Measurements from ENCODE around the gene RAB11FIP3.
"Not testable (repeated sequence)": the region's sequence is repeated elsewhere in the genome, so short reads cannot be mapped to it uniquely, and the experiment has no call there.

RAB11FIP3 gene

DNA sequence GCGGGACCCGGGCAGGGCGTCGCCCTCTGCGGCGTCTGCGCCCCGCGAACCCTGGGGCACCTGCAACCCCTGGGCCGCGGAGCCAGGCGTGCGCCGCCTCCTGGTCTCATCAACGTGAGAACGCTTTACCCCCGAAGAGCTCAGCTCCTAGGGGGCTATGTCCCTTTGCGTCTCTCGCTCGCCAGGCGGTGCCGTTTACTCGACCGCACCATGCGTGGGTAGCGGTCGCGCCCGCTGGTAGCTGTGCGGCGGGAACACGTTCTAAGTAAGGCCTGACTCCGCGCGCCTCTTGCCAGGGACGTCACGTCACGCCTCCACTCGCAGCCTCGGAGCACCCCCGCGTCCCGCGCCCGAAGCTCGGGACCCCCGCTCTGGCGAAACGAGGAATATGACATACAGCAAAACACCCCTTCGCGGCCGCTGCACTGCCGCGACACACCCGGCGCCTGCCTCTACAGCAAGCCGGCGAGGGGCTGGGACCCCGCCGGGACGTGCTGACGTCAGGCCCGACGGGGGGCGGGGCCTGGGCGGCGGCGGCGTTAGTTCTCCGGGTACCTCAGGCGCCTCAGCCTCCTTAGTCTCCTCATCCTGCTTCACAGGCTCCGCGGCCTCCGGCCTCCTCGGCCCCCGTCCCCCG is at the start of gene RAB11FIP3:
Gene RAB11FIP3 (plus strand): TSS at position 568 of the 637 bp plus-strand sequence. CDS start 358 bp downstream, outside the sequence.
- peak within 1 kb of the TSS; percentile 93 for H3K4me3 Mint-ChIP-seq
- peaks cover 19% of the 10 kb centered on the region for H3K4me1 Mint-ChIP-seq
- H3K9me3 Mint-ChIP-seq: no peaks in the 10 kb centered on the region
- DNase-seq (ENCODE audit: low spot score in 2 of 2): peak; percentile 78 to 91
- H3K27me3 Mint-ChIP-seq: peaks cover 4% of the 10 kb centered on the region
- H3K27ac Mint-ChIP-seq: peak within 1 kb of the TSS; percentile 81
- ATAC-seq (ENCODE audit: low read depth): peak; percentile 85
- no peaks in the 10 kb centered on the region for H3K36me3 Mint-ChIP-seq

GRCh38 chr16:375927-376816 is 49.3 kb upstream of the RAB11FIP3 start:
- H3K4me3 Mint-ChIP-seq: no peak overlapping the region
- DNase-seq (ENCODE audit: low spot score in 2 of 2) (no peak), ATAC-seq (ENCODE audit: low read depth) (no peak)
- H3K9me3 Mint-ChIP-seq: no peaks in the 10 kb centered on the region
- H3K36me3 Mint-ChIP-seq: peaks cover 5% of the 10 kb centered on the region
- H3K4me1 Mint-ChIP-seq: peaks cover 6% of the 10 kb centered on the region
- no peaks in the 10 kb centered on the region for H3K27me3 Mint-ChIP-seq
- H3K27ac Mint-ChIP-seq: no peak overlapping the region

DNA sequence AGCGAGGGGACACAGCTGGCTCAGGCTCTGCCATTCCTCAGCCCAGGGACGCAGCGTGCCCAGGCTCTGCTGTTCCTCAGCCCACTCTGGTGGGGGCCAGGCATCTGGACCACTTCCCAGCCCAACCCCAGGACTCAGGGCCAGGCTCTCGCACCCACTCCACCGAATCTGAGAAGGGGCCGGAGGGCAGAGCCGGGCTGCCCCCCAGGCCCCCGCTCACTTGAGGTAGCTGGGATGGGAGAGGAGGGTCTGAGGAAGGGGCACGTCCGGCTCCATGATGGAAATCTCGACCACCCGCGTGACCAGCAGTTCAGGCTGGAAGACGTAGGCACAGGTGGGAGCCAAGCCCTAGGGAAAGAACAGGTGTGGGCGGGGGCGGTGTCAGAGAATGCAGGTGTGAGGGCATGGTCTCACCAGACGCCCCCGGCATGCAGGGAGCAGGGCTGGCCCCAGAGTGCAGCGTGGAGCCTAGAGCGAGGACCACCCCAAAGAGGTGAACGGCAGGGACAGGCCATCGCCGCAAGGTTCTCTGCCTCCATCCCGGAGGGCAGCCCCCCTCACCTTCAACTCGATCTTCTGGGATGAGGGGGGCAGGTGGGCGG is 48.5 kb upstream of the RAB11FIP3 start:
- Mint-ChIP-seq H3K9me3 (no peaks in the 10 kb centered on the region), H3K27ac (no peak overlapping the region), H3K4me1 (peaks cover 6% of the 10 kb centered on the region), H3K36me3 (peaks cover 5% of the 10 kb centered on the region), H3K4me3 (no peak overlapping the region), H3K27me3 (no peaks in the 10 kb centered on the region)
- ATAC-seq (ENCODE audit: low read depth) (no peak), DNase-seq (ENCODE audit: low spot score in 2 of 2) (no peak)

- Mint-ChIP-seq H3K9me3 (no peaks in the 10 kb centered on the region), H3K4me3 (no peak overlapping the region), H3K27me3 (no peaks in the 10 kb centered on the region), H3K4me1 (peaks cover 6% of the 10 kb centered on the region), H3K36me3 (peaks cover 5% of the 10 kb centered on the region), H3K27ac (no peak overlapping the region)
- DNase-seq (ENCODE audit: low spot score in 2 of 2) (no peak), ATAC-seq (ENCODE audit: low read depth) (no peak)
These were observed 48.0 kb upstream of the RAB11FIP3 start for GRCh38 chr16:377419-377951.

DNA sequence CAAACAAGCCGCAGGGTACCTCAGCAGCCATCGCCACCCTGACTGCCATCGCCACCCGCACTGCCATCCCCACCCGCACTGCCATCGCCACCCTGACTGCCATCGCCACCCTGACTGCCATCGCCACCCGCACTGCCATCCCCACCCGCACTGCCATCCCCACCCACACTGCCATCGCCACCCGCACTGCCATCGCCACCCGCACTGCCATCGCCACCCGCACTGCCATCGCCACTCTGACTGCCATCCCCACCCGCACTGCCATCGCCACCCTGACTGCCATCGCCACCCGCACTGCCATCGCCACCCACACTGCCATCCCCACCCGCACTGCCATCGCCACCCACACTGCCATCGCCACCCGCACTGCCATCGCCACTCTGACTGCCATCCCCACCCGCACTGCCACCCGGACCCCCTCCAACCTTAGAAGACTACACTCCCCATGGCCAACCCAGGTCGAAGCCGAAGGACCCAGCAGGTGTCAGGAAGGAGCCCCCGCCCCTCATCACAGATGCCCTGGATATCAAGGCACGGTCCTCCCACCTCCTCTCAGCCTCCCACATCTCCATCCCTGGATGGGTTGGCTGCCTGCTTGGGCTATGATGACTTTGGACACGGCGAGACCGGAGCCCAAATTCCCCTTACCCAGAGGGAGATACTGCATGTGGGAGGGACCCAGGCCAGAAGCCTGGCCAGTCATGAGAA is 47.2 kb upstream of the RAB11FIP3 start:
- not testable (repeated sequence) for H3K27ac Mint-ChIP-seq; H3K27me3 Mint-ChIP-seq; H3K9me3 Mint-ChIP-seq; H3K36me3 Mint-ChIP-seq; H3K4me3 Mint-ChIP-seq; H3K4me1 Mint-ChIP-seq; ATAC-seq (ENCODE audit: low read depth); DNase-seq (ENCODE audit: low spot score in 2 of 2)

- H3K4me1 Mint-ChIP-seq: peaks cover 13% of the 10 kb centered on the region
- H3K36me3 Mint-ChIP-seq: peaks cover 2% of the 10 kb centered on the region
- H3K27me3 Mint-ChIP-seq: no peaks in the 10 kb centered on the region
- no peak overlapping the region for H3K27ac Mint-ChIP-seq
- no peaks in the 10 kb centered on the region for H3K9me3 Mint-ChIP-seq
- ATAC-seq (ENCODE audit: low read depth) (no peak), DNase-seq (ENCODE audit: low spot score in 2 of 2) (no peak)
- H3K4me3 Mint-ChIP-seq: no peak overlapping the region
These were observed 46.6 kb upstream of the RAB11FIP3 start for GRCh38 chr16:378821-379182.

DNA sequence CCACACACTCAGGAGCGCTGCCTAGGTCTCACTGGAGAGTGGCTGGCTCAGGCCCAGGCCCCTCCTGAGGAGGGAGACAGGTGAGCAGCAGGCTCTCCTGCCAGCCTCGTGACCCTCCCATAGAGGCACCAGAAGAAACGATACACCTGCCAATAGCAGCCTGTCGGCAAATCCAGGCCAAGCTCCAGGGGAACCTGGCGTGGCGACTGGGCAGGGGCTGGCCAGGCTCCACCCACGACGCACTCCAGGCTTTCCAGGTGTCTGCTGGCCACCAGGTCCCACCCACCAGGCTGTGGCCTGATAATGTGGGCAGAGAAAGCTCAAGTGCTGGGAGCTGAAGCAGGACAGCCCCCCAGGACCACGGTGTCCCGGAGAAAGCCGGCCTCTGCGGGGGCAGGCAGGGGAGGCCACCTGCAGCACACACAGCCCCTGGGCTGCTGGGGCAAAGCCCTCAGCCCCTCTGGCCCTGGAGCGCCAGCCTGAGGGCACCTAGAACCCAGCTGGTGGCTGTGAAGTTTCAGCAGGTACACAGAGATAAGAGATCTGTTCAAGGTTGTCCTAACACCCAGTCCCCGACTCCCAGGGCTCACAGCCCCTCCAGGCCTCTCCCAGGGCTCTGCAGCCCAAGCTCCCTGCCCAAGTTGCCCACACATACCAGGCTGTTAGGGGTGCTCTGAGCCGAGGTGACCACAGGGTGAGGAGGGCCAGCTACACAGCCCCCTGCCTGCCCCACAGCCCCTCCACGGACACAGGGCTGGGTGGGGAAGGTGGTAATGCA is 46.1 kb upstream of the RAB11FIP3 start:
- no peak overlapping the region for H3K27ac Mint-ChIP-seq

DNA sequence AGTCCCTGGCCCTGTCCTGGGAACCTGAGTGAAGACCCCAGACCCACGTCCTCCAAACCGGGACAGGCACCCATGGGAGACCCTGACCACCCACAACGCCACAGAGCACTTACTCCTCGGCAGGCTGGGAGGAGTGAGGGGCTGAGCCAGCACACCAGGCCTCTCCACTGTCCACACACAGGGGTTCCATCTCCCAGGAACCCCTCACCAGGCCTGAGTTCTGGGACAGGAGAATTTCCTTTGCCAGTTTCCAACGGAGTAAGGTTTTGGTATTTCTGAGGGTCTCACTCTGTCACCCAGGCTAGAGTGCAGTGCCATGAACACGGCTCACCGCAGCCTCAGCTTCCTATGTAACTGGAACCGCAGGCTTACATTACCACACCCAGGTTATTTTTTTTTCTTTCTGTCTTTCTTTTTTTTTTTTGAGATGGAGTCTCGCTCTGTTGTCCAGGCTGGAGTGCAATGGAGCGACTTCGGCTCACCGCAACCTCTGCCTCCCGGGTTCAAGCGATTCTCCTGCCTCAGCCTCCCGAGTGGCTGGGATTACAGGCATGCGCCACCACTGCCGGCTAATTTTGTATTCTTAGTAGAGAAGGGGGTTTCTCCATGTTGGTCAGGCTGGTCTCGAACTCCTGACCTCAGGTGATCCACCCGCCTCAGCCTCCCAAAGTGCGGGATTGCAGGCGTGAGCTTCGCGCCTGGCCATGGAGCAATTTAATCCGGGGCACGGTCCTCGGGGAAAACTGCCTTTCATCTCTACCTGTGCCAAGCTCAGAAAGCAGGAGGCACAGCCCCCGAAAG is 45.3 kb upstream of the RAB11FIP3 start:
- H3K4me3 Mint-ChIP-seq: peak overlapping the region; percentile 60
- ATAC-seq (ENCODE audit: low read depth) (no peak), DNase-seq (ENCODE audit: low spot score in 2 of 2) (no peak)
- no peak overlapping the region for H3K27ac Mint-ChIP-seq
- H3K4me1 Mint-ChIP-seq: peaks cover 13% of the 10 kb centered on the region
- H3K9me3 Mint-ChIP-seq: no peaks in the 10 kb centered on the region
- no peaks in the 10 kb centered on the region for H3K36me3 Mint-ChIP-seq
- H3K27me3 Mint-ChIP-seq: no peaks in the 10 kb centered on the region

More for the DNA sequence above, 46.1 kb upstream of the RAB11FIP3 start:
- Mint-ChIP-seq H3K4me3 (peak overlapping the region; percentile 5), H3K4me1 (peaks cover 13% of the 10 kb centered on the region), H3K27me3 (no peaks in the 10 kb centered on the region), H3K9me3 (no peaks in the 10 kb centered on the region), H3K36me3 (no peaks in the 10 kb centered on the region)
- ATAC-seq (ENCODE audit: low read depth) (no peak), DNase-seq (ENCODE audit: low spot score in 2 of 2) (no peak)

DNA sequence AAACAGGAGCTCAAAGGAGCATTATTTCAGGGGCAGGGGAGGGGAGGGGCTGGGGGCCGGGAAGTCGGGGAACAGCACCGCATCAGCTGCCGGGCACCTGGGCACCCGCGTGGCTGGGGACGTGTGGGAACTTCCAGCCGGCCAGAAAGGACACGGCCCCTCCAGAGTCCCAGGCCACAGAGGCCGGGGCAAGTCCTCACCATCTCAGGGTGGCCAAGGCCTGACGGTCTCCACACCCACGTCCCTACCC is 44.8 kb upstream of the RAB11FIP3 start:
- H3K36me3 Mint-ChIP-seq: no peaks in the 10 kb centered on the region
- H3K27ac Mint-ChIP-seq: no peak overlapping the region
- no peak for DNase-seq (ENCODE audit: low spot score in 2 of 2)
- no peak for ATAC-seq (ENCODE audit: low read depth)
- no peaks in the 10 kb centered on the region for H3K9me3 Mint-ChIP-seq
- no peaks in the 10 kb centered on the region for H3K27me3 Mint-ChIP-seq
- peak overlapping the region; percentile 64 for H3K4me3 Mint-ChIP-seq
- peaks cover 13% of the 10 kb centered on the region for H3K4me1 Mint-ChIP-seq

DNA sequence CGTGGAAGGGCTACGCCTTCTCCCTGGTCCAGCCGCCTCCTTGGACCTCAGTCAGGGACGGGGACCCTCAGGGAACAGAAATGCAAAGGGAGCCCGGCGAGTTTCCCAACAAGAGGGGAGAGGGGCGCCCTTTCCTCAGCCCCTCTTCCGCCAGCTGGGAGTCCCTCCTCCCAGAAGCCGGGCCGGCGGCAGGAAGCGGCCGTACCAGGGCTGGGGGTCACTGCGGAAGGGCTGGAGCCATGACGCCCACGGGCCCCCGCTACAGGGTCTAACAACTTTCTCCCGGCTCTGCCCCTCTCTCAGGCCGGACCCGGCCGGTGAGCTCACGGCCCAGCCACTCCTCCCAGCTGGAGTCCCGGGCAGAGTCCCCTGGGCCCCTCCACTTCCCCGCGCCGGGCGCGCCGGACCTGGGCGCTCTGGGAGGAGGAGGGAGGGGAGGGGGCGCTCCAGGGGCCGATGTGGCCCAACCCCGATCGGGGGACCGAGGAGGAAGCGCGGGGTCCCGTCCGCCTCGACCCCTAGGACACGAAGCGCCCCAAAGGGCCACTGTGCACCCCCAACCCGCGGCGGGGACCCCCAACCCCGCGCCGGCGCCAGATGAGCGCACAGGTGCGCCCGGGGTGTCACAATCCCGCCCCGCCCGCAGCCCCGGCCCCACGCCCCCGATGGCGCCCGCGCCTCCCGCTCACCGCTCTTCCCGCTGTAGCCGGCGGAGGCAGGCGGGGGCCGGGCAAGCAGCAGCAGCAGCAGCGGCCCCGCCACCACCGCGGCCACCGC is 44.2 kb upstream of the RAB11FIP3 start:
- Mint-ChIP-seq H3K9me3 (no peaks in the 10 kb centered on the region), H3K27me3 (no peaks in the 10 kb centered on the region), H3K4me3 (peak overlapping the region; percentile 64), H3K4me1 (peaks cover 13% of the 10 kb centered on the region), H3K27ac (no peak overlapping the region), H3K36me3 (no peaks in the 10 kb centered on the region)
- ATAC-seq (ENCODE audit: low read depth) (peak; percentile 26), DNase-seq (ENCODE audit: low spot score in 2 of 2) (no peak)

DNA sequence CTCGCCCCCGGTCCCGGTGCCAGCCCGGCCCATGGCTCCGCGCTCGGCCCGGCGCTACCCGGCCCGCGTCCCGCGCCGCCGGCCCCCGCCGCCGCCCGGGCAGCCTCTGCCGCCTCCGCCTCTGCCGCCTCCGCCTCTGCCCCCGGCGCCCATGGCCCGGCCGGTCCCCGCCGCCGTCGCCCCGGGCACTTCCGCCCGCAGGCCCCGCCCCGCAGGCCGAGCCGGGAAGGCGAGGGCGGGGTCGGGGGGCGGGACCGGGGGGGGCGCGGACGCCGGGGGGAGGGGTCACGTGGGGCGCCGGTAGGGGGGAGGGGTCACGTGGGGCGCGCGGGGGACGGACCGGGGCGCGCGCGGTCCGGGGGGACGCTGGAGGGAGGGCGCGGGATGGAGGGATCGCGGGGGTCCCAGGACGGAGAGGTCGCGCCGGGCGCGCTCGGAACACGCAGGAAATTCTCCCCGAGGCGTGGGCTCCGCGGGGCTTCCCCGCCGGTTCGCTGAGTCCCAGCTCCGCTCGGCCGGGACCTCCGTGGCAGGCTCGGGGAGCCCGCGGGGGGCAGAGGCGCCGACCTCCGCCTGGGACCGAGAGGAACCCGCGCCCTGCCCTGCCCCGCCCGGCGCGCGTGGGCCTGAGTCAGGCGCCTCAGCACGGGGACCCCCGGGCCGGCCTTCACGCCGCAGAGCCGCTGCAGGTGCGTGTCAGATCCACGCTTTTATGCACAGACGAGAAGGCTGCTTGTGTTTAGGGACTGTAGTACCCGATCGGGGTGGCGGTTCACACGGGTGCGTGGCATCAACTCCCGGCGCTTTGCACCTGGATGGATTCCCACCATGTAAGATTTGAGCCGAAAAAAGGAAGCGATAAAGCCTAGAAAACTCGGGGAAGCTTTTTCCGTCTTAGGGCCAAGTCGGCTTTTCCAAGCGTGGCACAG is 43.4 kb upstream of the RAB11FIP3 start, which contains the start of gene PGAP6:
Gene PGAP6 (minus strand): TSS at position 190 of the 929 bp plus-strand sequence. CDS start 157 bp downstream, at position 33.
- H3K27me3 Mint-ChIP-seq: no peaks in the 10 kb centered on the region
- H3K4me3 Mint-ChIP-seq: peak within 1 kb of the TSS; percentile 84

More for the DNA sequence above, 43.4 kb upstream of the RAB11FIP3 start, which contains the start of gene PGAP6:
- no peaks in the 10 kb centered on the region for H3K36me3 Mint-ChIP-seq
- H3K4me1 Mint-ChIP-seq: peaks cover 13% of the 10 kb centered on the region
- peak; percentile 45 to 66 for DNase-seq (ENCODE audit: low spot score in 2 of 2)
- no peaks in the 10 kb centered on the region for H3K9me3 Mint-ChIP-seq
- peak within 1 kb of the TSS; percentile 43 for H3K27ac Mint-ChIP-seq
- ATAC-seq (ENCODE audit: low read depth): peak; percentile 66
